ENCODE data around the gene SRSF2.

SRSF2 gene

DNA sequence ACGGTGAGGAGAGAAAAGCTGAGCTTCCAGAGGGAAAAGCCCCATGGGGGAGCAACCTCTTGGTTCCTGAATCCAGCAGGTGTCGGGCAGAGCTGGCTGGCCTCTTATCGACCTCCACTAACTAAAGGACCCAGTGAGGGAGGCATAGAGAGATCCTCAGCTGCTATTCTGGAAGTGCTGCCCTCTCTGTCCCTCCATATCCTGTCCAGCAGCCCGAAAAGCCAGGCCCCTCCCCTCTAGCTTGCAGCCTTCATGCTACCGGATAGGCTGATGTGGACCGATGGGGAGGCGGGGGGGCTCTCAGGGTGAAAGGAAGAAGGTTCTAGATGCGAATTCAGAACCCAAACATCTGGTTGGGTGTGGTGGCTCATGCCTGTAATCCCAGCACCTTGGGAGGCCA, 51.3 kb downstream of the SRSF2 start:
- no peaks in the 10 kb centered on the region for H4K20me1 ChIP-seq (ENCODE audit: insufficient read depth, low read length, poor library complexity, severe bottlenecking)
- no peak overlapping the region for H2AFZ ChIP-seq (ENCODE audit: low read length)
- H3K4me1 ChIP-seq (ENCODE audit: insufficient read depth, low read length, poor library complexity, severe bottlenecking) = peaks cover 27% of the 10 kb centered on the region
- no peak overlapping the region for H3K9ac ChIP-seq (ENCODE audit: low read depth, low read length, poor library complexity, severe bottlenecking)
- no peaks in the 10 kb centered on the region for H3K9me3 ChIP-seq (ENCODE audit: insufficient read depth, low read depth, low read length)
- no peak overlapping the region for H3K4me2 ChIP-seq (ENCODE audit: low read depth, low read length, poor library complexity, severe bottlenecking)
- TF ChIP-seq EZH2phosphoT487 (IDR thresholded peaks at IDR 0.05; ENCODE audit: borderline replicate concordance) (no peak), CTCF (conservative IDR thresholded peaks at IDR 0.05; ENCODE audit: low read length) (no peak)
- no peaks in the 10 kb centered on the region for H3K79me2 ChIP-seq (ENCODE audit: insufficient read depth, low read length)
- H3F3A ChIP-seq (ENCODE audit: low read depth) = no peaks in the 10 kb centered on the region
- H3K9me2 ChIP-seq (replicated peaks; ENCODE audit: low read depth, low read length) = no peaks in the 10 kb centered on the region
- no peaks in the 10 kb centered on the region for H3K27me3 ChIP-seq (ENCODE audit: insufficient read depth, low read length, poor library complexity, severe bottlenecking)
- H3K4me3 ChIP-seq (ENCODE audit: low read length, poor library complexity, severe bottlenecking) = no peak overlapping the region
- H3K36me3 ChIP-seq (ENCODE audit: insufficient read depth, low read length) = no peaks in the 10 kb centered on the region

DNA sequence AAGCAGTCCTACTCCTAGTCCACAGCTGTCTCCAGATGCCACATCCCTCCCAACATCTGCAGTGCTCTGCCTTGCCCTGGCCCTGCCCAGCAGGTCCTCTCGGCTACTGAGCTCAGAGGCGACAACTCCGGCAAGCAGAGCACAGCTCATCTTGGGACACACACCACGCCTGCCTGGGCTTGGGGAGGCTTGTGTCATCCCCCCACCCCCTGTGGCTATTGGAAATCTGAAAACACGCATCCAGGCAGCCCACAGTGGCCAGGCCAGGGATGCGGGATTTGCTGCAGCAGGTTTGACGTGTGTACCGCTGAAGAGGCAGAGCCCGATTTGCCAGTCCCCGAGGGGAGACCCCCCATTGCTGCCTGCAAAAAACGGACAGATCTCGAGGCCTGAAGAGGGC, 51.8 kb downstream of the SRSF2 start:
- Histone ChIP-seq H3K9me3 (ENCODE audit: insufficient read depth, low read depth, low read length) (no peaks in the 10 kb centered on the region), H3K79me2 (ENCODE audit: insufficient read depth, low read length) (no peaks in the 10 kb centered on the region), H4K20me1 (ENCODE audit: insufficient read depth, low read length, poor library complexity, severe bottlenecking) (no peaks in the 10 kb centered on the region), H3K4me2 (ENCODE audit: low read depth, low read length, poor library complexity, severe bottlenecking) (no peak overlapping the region), H3K27me3 (ENCODE audit: insufficient read depth, low read length, poor library complexity, severe bottlenecking) (no peaks in the 10 kb centered on the region), H3K4me3 (ENCODE audit: low read length, poor library complexity, severe bottlenecking) (no peak overlapping the region), H3F3A (ENCODE audit: low read depth) (no peaks in the 10 kb centered on the region), H2AFZ (ENCODE audit: low read length) (no peak overlapping the region), H3K4me1 (ENCODE audit: insufficient read depth, low read length, poor library complexity, severe bottlenecking) (peaks cover 28% of the 10 kb centered on the region), H3K9ac (ENCODE audit: low read depth, low read length, poor library complexity, severe bottlenecking) (no peak overlapping the region), H3K36me3 (ENCODE audit: insufficient read depth, low read length) (no peaks in the 10 kb centered on the region), H3K9me2 (replicated peaks; ENCODE audit: low read depth, low read length) (no peaks in the 10 kb centered on the region)
- TF ChIP-seq CTCF (conservative IDR thresholded peaks at IDR 0.05; ENCODE audit: low read length) (no peak), EZH2phosphoT487 (IDR thresholded peaks at IDR 0.05; ENCODE audit: borderline replicate concordance) (no peak)

DNA sequence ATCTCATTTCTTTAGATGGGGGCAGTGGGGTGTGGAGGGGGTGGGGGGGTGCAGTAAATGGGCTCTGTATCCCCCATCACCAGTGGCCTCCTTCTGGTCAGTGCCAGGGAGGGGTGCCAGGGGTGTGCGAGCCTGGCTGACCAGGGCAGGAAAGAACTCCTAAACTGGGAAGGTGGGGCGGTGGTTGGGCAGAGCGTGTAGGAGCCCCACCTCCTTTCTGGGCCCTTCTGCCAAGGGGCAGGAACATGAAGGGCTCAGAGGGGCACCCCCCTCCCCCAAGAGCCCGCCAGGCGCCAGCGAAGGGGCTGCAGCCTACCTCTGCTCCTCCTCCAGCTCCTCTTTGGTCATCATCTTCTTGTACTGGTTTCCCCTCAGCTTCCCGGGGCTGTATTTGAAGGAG, 52.4 kb downstream of the SRSF2 start:
- no peaks in the 10 kb centered on the region for H3F3A ChIP-seq (ENCODE audit: low read depth)
- H3K27me3 ChIP-seq (ENCODE audit: insufficient read depth, low read length, poor library complexity, severe bottlenecking) = no peaks in the 10 kb centered on the region
- H3K9ac ChIP-seq (ENCODE audit: low read depth, low read length, poor library complexity, severe bottlenecking) = no peak overlapping the region
- H3K9me2 ChIP-seq (replicated peaks; ENCODE audit: low read depth, low read length) = no peaks in the 10 kb centered on the region
- no peak overlapping the region for H2AFZ ChIP-seq (ENCODE audit: low read length)
- H3K79me2 ChIP-seq (ENCODE audit: insufficient read depth, low read length) = no peaks in the 10 kb centered on the region
- peaks cover 28% of the 10 kb centered on the region for H3K4me1 ChIP-seq (ENCODE audit: insufficient read depth, low read length, poor library complexity, severe bottlenecking)
- H3K4me3 ChIP-seq (ENCODE audit: low read length, poor library complexity, severe bottlenecking) = no peak overlapping the region
- no peaks in the 10 kb centered on the region for H3K9me3 ChIP-seq (ENCODE audit: insufficient read depth, low read depth, low read length)
- no peak overlapping the region for H3K4me2 ChIP-seq (ENCODE audit: low read depth, low read length, poor library complexity, severe bottlenecking)
- H3K36me3 ChIP-seq (ENCODE audit: insufficient read depth, low read length) = no peaks in the 10 kb centered on the region
- TF ChIP-seq CTCF (conservative IDR thresholded peaks at IDR 0.05; ENCODE audit: low read length) = no peak
- TF ChIP-seq EZH2phosphoT487 (IDR thresholded peaks at IDR 0.05; ENCODE audit: borderline replicate concordance) = no peak
- no peaks in the 10 kb centered on the region for H4K20me1 ChIP-seq (ENCODE audit: insufficient read depth, low read length, poor library complexity, severe bottlenecking)
